ENCODE results near the gene PTRH1.
A peak's percentile ranks its signal among the peaks of the same experiment; 100 is the strongest.

PTRH1 gene

DNA sequence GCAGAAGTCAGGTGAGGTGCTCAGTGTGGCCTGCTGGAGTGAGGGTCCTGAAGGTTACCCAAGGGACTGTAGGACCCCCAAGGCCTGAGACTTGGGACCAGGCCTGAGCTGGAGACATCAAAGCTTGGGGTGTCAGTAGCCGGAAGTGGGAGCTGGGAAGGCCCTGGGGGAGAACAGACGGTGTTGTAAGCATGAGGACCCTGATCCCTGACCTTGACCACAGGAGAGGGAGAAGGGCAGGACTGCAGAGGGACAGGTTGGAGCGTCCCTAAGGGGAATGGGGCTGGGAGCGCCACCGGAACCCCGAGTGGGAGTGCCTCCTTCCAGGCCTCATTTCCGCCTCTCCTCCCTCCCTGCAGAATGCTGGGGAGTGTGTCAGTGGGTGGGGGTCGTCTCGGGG is 949 bp upstream of the PTRH1 start:
- DNase-seq: no peak

DNA sequence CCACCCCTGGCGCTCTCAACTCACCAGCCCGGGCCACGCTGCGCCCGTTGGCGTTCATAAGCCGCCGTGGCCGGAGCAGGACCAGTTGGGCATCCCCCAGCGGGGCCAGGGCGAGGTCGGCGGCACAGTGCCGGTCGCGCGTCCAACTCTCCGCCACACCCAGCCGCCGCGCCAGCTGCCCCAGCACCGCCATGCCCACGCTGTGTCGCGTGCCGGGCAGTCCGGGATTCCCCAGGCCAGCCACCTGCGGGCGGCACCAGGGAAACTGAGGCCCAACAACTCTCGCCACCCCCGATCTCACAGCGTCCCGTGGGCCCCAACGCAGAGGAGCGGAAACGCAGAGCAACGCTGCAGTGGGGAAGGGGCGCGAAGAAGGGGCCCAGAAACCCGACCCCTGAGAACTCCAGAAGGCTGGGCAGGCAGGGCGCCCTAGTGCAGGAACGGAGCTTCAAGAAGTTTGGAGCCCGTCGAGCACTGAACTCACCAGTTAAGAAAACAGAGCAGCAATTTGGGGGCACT is 453 bp downstream of the PTRH1 start:
- DNase-seq: no peak

DNA sequence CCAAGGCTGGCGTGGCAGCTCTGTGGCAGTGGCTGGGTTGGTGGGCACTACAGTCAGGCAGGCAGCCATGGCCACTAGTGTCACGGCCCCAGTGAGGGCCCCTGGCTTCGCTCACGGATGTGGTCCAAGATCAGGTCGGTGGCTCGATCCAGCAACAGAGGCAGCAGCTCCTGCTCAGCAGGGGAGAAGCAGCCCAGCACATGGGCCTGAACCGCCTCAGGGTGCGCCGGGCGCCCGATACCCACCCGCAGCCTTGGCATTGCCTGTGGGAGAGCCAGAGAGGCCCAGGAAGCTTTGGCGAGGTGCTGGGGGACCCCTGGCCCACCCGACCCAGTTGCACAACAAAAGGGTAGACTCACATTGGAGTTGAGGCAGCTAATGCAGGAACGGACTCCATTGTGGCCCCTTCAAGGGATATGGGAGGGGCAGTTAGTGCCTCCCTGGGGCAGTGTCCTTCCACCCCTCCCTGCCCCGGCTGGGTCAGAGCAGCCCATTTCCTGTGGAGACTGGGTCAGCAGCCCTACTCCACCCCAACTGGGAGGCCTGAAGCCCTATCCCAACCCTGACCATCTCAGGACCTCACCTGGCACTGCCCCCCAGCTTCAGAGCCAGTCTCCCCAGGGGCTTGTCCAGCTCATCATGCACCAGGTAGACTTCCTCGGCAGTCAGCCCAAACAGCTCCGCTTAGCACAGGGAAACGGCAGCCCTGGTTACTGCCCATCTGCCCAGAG is 1.3 kb downstream of the PTRH1 start:
- no peak for DNase-seq

DNA sequence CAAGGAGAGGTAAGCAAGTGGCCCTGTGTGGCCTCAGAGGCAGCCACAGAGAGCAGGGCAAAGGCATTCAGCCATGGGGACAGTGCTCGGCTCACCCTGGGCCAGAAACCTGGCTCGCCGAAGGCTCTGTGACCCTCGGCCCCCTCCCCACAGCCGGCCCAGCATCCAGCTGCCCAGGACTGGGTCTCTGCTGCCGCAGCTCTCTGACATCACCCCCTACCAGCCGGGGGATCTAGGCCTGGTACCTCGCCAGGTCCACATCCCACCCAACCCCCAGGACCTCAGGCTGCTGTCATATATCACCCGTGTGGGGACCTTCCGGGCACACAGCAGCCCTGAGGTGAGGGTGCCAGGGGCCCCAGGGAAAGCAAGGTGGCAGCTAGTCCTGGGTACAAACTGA is 2.6 kb downstream of the PTRH1 start:
- no peak for DNase-seq

DNA sequence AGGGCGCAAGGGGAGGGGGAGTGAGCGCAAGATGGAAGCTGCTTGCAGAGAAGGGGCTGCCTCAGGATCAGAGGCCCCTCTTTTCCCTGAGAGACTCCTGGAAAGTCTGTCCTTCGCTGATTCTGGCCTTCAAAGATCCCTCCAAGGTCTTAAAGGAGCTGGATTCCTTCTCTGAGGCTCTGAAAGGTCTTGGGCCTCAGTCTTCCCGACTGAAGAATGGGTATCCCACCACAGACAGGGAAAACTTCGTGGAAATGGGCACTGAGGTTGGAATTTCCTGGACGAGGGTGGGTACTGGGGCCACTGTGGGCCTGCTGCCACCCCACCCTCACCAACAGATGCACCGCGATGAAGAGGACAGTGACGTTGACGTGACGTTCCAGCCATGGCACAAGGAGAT is 3.1 kb downstream of the PTRH1 start:
- no peak for DNase-seq

DNA sequence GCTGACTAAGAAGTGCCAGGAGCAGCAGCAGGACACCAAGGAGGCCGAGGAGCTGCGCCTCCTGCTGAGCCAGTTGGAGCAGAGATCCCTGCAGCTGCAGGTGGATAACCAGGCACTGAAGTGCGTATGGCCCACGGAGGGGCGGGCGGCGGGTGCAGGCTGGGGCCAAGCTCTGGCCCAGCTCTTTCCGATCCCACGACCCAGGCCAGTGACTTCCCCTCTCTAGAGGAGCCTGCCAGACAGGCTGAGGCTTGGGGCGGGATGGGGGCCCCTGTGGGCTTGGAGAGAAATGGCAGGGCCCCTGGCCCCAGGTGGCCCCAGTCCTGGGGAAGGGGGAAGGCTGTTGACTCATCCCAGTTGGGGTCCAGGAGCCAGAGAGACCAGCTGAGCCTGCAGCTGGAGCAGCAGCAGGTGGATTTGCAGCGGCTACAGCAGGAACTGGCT is 3.6 kb downstream of the PTRH1 start:
- no peak for DNase-seq

DNA sequence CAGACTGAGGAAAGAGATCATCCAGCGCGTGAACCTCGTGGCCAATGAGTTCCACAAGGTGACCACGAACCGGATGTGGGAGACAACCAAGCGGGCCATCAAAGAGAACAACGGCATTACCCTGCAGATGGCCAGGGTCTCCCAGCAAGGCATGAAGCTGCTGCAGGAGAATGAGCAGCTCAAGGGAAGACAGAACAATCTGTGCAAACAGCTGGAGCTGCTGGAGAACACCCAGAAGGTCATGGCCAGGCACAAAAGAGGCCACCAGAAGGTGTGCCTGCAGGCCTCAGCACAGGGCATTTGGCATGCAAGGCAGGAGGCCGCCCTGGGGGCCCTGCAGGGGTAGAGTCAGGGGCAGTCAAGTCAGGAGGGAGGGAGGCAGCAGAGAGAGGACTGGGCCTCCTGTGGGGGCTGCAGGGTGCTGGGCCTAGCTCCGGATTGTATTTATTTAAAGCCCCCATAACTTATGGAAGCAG is 4.2 kb downstream of the PTRH1 start:
- no peak for DNase-seq

DNA sequence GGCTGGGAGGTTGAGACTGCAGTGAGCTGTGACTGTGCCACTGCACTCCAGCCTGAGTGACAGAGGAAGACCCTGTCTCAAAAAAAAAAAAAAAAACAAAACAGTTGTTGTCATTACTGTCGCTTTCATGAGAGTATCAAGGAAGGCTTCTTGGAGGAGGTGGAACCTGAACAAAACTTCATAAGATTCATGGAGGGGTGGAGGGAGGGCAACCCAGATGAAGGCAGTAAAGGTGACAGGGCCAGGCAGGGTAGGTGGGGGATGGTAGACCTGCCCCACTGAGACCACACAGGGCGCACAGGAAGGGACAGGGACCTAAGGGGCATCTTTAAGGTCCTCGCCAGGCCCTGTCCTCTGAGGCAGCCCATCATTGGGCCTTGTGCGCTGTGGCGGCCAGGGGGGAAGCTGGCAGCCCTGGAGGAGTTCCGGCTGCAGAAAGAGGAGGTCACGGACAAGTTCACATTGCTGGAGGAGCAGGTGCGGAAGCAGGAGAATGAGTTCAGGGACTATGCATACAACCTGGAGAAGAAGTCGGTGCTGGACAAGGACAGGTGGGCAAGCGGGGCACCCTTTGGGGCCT is 5.2 kb downstream of the PTRH1 start:
- DNase-seq: no peak

DNA sequence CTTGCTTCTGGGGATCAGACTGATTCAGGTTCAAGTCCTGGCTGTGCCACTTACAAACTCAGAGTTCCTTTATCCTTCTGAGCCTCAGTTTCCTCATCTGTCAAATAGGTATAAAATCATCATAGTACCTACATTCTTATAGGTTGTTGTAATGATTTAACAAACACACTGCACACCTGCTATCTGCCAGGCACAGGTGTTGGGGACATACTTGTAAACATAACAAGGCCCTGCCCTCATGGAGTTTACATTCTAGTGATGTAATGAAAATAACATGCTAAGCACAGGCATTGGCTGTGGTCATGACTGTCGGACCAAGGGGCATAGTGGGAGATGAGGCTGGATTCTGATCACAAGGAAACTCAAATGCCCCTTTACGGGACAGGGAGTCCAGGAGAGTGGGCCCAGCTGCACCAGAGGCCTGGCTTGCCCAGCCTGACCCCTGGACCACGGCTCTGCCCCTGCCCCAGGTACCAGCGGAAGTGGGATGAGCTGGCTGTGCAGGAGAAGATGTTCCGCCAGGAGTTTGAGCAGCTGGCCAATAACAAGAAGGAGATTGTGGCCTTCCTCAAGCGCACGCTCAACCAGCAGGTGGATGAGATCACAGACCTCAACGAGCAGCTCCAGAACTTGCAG is 6.4 kb downstream of the PTRH1 start:
- DNase-seq: no peak

DNA sequence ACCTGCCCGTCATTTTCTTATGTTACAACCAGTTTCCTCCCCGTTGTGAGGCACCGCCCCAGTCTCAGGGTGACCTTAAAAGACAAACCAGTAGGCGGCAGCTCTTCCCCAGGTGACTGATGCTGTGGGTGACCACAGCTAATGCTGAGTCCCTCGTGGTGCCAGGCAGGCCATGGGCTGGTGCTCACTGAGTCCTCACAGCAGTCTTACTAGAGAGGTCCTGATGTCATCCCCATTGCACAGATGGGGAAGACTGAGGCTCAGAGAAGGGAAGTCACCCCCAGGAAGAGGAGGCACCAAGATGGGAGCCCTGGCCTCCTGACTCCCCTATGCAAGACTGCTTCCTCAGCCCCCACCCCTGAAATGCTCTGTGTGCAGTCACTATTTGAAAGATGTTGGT is 7.7 kb downstream of the PTRH1 start:
- DNase-seq: no peak

DNA sequence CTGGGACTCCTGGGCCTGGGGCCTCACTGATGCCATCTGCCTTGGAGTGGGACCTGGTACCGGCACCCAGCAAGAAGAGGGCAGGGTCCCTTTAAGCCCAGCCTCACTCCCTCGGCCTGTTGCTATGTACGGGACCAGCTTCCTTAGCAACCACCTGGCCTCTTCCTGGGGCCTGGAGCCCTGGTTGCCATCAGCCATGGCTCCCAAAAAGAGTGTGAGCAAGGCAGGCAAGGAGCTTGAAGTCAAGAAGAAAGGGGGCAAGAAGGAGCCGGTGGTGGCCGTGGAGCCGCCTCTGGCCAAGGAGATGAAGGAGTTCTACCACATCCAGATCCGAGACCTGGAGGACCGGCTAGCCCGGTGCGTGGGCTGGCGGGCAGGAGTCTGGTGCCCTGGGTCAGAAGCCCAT is 8.6 kb downstream of the PTRH1 start, which contains the start of gene CFAP157:
Gene CFAP157, plus strand, starts transcription at position 153 of the 406 bp plus-strand sequence. Its CDS starts 44 bp downstream, at position 197.
- peak; percentile 24 for DNase-seq

DNA sequence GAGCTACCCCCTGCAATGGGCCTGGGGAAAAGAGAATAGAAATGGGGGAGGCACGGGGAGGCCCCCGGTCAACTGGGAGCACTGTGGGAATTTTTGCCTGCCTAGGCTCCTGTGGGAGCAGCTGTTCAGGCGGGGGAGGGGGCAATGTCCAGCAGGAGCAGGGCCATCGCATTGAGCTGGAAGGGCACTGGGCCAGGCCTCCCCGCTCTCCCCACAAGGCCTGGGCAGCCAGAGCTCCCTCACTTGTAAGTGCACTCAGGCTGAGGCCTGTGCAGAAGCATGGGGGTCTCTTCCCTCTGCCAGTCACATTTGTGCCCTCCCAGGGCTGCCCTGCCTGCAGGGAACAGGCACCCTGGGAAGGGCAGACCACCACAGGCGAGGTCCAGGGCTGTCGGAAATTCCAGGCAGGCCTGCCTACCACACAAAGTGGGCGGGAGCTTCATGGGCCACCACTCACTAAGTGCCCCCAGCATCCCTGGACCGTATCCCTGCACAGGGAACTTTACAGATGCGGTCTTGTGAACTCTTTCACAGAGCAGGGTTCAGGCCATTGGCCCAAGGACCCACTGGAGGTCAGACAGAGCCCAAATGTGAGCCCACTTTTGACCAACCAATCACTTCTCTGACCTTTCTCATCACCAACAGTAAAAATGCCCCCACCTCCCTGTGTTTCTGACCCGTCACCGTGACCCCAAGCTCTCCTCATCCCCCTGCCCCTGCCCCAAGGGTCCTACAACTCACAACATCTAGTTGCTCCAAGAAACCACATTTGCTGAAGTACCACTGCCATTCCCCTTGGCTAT is 9.7 kb downstream of the PTRH1 start:
- DNase-seq: no peak

DNA sequence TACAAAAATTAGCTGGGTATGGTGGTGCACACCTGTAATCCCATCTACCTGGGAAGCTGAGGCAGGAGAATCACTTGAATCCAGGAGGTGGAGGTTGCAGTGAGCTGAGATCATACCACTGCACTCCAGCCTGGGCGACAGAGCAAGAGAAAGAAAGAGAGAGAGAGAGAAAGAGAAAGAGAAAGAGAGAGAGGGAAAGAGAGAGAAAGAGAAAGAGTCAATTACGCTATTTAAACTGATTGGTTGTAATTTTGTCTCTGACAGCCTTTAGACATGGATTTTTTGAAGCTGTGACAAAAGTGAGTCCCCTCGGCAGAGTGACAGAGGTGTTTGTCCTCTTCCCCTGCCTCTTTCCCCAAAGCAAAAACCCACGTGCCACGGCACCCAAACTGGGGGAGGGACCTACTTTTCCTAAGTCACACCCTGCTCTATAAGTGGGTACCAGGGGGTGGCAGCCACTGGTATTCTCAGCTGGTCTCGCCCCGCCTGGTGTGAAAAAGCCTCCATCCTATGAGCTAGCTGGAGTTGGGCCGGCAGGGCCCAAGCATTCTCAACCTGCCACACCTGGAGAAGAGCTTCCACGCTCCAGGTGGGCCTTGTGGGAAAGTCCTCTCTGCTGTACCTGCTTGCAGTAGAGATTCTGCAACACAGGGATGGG is 12.0 kb downstream of the PTRH1 start:
- DNase-seq: no peak

DNA sequence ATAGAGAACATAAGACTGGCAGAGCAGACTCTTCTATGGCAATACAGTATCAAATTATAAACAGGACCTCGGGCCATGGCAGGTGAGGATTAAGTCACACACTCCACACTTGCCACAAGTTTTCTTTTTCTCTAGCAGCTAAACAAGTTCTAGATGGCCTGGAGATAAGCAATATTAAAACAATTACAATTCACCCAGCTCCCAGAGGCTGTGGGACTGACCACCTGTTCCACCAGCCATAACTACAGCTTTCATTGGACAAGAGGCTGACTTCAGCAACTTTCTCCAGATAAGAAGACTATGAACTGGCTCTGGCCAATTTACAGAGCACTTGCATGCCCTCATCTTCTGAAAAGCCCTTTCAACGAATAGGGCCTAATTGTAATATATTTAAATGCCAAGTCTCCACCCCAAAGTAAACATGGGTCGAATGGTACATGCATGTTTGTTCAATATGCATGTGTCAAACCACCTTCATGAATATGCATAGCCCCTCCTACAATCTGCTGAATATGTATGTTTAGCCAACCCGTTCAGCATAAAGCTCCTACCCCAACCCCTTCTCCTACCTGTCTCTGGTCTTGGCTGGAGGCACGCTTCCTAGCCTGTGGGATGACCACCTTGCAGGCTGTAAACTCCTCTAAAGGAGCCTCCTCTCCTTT is 14.7 kb downstream of the PTRH1 start:
- DNase-seq: no peak

DNA sequence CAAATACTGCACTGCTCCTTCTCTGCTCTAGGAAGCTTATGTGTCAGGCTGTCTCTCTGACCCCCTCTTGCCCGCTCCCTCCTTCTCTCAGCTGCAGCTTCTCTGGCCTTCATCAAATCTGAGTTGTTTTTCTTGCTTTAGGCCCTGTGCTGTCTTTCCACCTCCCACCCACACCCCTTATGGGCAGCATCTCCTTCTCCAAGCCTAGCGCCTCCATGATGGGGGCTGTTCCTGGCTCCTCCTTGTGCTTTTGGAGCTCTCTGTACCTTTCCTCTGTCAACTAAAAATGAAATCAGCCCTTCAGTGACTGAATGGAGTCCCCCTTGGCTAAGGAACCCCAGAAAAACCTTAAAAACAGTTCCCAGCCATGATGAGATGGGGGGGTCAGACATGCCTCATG is 15.3 kb downstream of the PTRH1 start:
- DNase-seq: no peak

DNA sequence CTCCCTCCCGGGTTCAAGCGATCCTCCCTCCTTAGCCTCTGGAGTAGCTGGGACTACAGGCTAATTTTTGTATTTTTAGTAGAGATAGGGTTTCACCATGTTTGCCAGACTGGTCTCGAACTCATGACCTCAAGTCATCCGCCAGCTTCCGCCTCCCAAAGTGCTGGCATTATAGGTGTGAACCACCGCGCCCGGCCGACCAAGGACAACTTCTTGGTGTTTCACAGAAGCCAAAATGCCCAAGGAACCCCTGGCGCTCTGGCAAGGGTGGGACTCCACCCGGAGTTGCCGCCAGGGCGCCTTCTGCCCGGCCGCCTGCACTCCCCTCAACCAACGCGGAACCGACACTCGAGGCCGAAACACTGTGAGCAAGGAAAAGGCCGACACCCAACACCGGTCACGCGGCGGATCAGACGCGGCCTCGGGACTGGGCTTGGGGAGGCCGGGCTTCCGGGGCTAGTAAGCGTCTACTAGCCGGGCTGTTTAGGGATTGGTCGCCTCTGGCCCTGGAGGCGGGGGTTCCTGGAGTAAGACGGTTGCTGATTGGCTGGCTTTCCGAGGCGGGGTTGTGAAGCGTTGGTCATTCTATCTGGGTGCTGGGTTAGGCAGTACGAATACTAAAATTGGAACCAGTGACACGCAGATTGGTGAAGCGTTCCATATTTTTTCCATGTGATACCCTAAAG is 16.3 kb downstream of the PTRH1 start:
- peak; percentile 55 for DNase-seq

DNA sequence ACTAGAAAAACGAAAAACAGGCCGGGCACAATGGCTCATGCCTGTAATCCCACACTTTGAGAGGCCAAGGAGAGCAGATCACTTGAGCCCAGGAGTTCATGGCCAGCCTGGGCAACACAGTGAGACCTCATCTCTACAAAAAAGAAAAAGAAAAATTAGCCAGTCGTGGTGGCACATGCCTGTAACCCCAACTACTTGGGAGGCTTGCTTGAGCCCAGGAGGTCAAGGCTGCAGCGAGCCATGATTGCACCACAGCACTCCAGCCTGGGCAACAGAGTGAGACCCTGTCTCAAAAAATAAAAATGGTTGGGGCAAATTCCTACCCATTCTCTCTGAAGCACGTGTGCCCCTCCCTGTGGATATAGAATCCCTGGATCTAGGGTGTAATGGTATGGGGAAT is 17.1 kb downstream of the PTRH1 start:
- no peak for DNase-seq

DNA sequence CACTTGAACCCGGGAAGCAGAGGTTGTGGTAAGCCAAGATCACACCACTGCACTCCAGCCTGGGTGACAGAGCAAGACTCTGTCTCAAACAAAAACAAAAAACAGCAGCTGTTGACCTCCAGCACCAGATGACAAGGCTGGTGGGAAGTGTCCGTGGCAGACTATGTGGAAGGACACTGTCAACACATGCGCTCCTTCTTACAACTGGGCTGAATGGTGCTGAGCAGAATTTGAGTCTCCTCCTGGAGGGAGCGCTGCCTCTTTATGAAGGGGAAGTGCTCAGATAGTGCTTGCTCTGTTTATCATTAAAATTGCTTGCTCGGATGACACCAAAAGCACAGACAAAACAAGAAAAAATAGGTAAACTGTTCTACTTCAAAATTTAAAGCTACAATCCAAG is 17.9 kb downstream of the PTRH1 start:
- no peak for DNase-seq

DNA sequence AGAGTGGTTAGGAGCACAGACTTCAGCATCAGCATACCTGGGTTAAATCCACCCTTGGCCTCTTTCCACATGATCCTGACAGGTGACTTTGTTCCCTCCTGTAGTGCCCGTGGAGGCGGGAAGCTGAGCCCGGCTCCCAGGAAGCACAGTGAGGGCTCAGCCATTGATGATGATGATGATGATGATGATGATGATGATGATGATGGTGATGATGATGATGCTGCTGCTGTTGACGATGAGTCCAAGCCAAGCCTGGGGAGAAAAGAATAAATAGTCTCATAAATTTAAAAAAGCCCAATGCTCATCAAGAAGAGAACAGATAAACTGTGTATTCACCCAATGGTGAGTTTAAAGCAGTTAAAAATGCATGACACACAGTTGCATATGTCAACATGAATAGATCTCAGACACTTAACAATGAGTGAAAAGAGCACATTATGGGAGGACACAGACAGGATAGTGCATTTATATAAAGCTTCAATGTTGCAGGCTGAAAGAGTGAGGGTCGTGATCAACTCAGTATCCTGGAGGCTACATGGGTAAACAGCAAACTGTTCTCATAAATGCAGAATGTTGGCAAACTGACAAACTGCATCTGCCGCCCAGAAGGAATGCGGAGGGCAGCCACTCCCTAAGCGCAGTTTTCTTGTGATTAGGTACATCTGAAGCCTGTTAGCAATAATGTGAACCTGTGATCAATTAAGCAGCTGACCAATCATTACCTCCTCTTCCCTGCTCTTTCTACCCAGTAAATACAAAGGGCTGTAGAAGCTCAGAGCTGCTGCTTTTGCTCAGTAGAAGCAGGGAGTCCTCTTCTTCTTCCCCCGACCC is 20.4 kb downstream of the PTRH1 start:
- no peak for DNase-seq

DNA sequence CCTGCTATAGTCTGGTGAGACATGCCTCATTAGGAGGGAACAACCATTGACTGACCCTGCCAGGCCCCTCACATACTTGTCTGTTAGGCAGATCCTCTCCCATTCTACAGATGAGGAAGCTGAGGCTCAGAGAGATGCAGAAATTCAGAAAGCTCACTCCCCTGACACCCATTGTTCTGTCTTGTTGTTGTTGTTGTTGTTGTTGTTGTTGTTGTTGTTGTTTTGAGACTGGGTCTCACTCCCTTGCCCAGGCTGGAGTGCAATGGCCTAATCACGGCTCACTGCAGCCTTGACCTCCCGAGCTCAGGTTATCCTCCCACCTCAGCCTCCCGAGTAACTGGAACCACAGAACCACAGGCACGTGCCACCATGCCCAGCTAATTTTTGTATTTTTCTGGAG is 21.8 kb downstream of the PTRH1 start:
- no peak for DNase-seq
